ENCODE measurements around the gene DACT3.

DACT3 gene

GRCh38 chr19:46696866-46697203, 35.9 kb upstream of the DACT3 start:
- DNase-seq (ENCODE audit: extremely low read depth, low read depth), result no peak
- no peak for TF ChIP-seq CTCF (IDR thresholded peaks at IDR 0.05; ENCODE audit: low read depth, low read length)

GRCh38 chr19:46696052-46696451, 35.1 kb upstream of the DACT3 start:
- no peak for DNase-seq (ENCODE audit: extremely low read depth, low read depth)
- TF ChIP-seq CTCF (IDR thresholded peaks at IDR 0.05; ENCODE audit: low read depth, low read length), result no peak

- TF ChIP-seq CTCF (IDR thresholded peaks at IDR 0.05; ENCODE audit: low read depth, low read length), result no peak
- no peak for DNase-seq (ENCODE audit: extremely low read depth, low read depth)
Measured at GRCh38 chr19:46693760-46694159, 32.8 kb upstream of the DACT3 start.

- no peak for DNase-seq (ENCODE audit: extremely low read depth, low read depth)
- TF ChIP-seq CTCF (IDR thresholded peaks at IDR 0.05; ENCODE audit: low read depth, low read length), result no peak
Measured at GRCh38 chr19:46692918-46693722, 32.1 kb upstream of the DACT3 start.

- no peak for DNase-seq (ENCODE audit: extremely low read depth, low read depth)
- TF ChIP-seq CTCF (IDR thresholded peaks at IDR 0.05; ENCODE audit: low read depth, low read length), result no peak
Measured at GRCh38 chr19:46691948-46692347, 31.0 kb upstream of the DACT3 start.

GRCh38 chr19:46691104-46691503, 30.1 kb upstream of the DACT3 start:
- no peak for TF ChIP-seq CTCF (IDR thresholded peaks at IDR 0.05; ENCODE audit: low read depth, low read length)
- DNase-seq (ENCODE audit: extremely low read depth, low read depth), result no peak

- no peak for TF ChIP-seq CTCF (IDR thresholded peaks at IDR 0.05; ENCODE audit: low read depth, low read length)
- no peak for DNase-seq (ENCODE audit: extremely low read depth, low read depth)
Measured at GRCh38 chr19:46689358-46689757, 28.4 kb upstream of the DACT3 start.

All from AG09319 (cell line).